Measurements from ENCODE around the gene SH3RF3. TPM values are rescaled to one million over a fixed set of nuclear protein-coding genes. Genes with fewer than 3 reads are reported as not detected.
A peak's percentile ranks its signal among the peaks of the same experiment; 100 is the strongest.

The SH3RF3 gene
- total RNA-seq, 1 donor from 2014 or later, result 8.0 TPM

GRCh38 chr2:109521233-109522062 lies 392.4 kb downstream of the SH3RF3 start:
- DNase-seq (ENCODE audit: missing footprints) (no peak), ATAC-seq (no peak)
- intact Hi-C loops (cut with DNase I), result no loop called here

GRCh38 chr2:109522063-109522374 lies 393.0 kb downstream of the SH3RF3 start:
- ATAC-seq (no peak), DNase-seq (ENCODE audit: missing footprints) (no peak)
- intact Hi-C loops (cut with DNase I), result no loop called here

GRCh38 chr2:109523121-109523520 lies 394.1 kb downstream of the SH3RF3 start:
- no peak for ATAC-seq
- DNase-seq (ENCODE audit: missing footprints), result no peak
- intact Hi-C loops (cut with DNase I), result no loop called here

- ATAC-seq (no peak), DNase-seq (ENCODE audit: missing footprints) (no peak)
- intact Hi-C loops (cut with DNase I), result no loop called here
Measured at GRCh38 chr2:109523536-109524361, 394.7 kb downstream of the SH3RF3 start.

GRCh38 chr2:109525836-109526235 lies 396.8 kb downstream of the SH3RF3 start:
- ATAC-seq (no peak), DNase-seq (ENCODE audit: missing footprints) (no peak)
- intact Hi-C loops (cut with DNase I), result no loop called here

GRCh38 chr2:109526442-109526970 lies 397.5 kb downstream of the SH3RF3 start:
- DNase-seq (ENCODE audit: missing footprints) (no peak), ATAC-seq (no peak)
- intact Hi-C loops (cut with DNase I), result no loop called here

- intact Hi-C loops (cut with DNase I), result no loop called here
- DNase-seq (ENCODE audit: missing footprints) (no peak), ATAC-seq (no peak)
Measured at GRCh38 chr2:109527079-109527478, 398.1 kb downstream of the SH3RF3 start.

GRCh38 chr2:109527846-109528705 lies 399.1 kb downstream of the SH3RF3 start:
- ATAC-seq, result no peak
- no peak for DNase-seq (ENCODE audit: missing footprints)
- intact Hi-C loops (cut with DNase I), result no loop called here

- no peak for ATAC-seq
Measured at GRCh38 chr2:109528811-109529501, 400.0 kb downstream of the SH3RF3 start.

GRCh38 chr2:109529532-109530449 lies 400.8 kb downstream of the SH3RF3 start:
- intact Hi-C loops (cut with DNase I), result no loop called here
- DNase-seq (ENCODE audit: missing footprints) (no peak), ATAC-seq (peak; percentile 66)

More at GRCh38 chr2:109528811-109529501, 400.0 kb downstream of the SH3RF3 start:
- intact Hi-C loops (cut with DNase I), result no loop called here
- no peak for DNase-seq (ENCODE audit: missing footprints)

GRCh38 chr2:109530712-109531111 lies 401.7 kb downstream of the SH3RF3 start:
- no peak for DNase-seq (ENCODE audit: missing footprints)
- ATAC-seq, result no peak
- intact Hi-C loops (cut with DNase I), result no loop called here

GRCh38 chr2:109531221-109531620 lies 402.2 kb downstream of the SH3RF3 start:
- DNase-seq (ENCODE audit: missing footprints) (no peak), ATAC-seq (peak; percentile 55)
- intact Hi-C loops (cut with DNase I), result no loop called here

GRCh38 chr2:109531896-109532727 lies 403.1 kb downstream of the SH3RF3 start:
- DNase-seq (ENCODE audit: missing footprints) (no peak), ATAC-seq (no peak)

GRCh38 chr2:109532728-109533076 lies 403.7 kb downstream of the SH3RF3 start:
- ATAC-seq, result no peak
- no peak for DNase-seq (ENCODE audit: missing footprints)
- intact Hi-C loops (cut with DNase I), result no loop called here

More at GRCh38 chr2:109531896-109532727, 403.1 kb downstream of the SH3RF3 start:
- intact Hi-C loops (cut with DNase I), result no loop called here

- no peak for DNase-seq (ENCODE audit: missing footprints)
- ATAC-seq, result no peak
- intact Hi-C loops (cut with DNase I), result no loop called here
Measured at GRCh38 chr2:109533823-109534222, 404.8 kb downstream of the SH3RF3 start.

GRCh38 chr2:109535217-109535946 lies 406.4 kb downstream of the SH3RF3 start:
- DNase-seq (ENCODE audit: missing footprints) (no peak), ATAC-seq (no peak)
- intact Hi-C loops (cut with DNase I), result no loop called here

All from Right ventricle myocardium inferior (tissue), 1 donor.